Spleen (tissue), 7 donors: Measurements from ENCODE around the gene CCDC137.

Experiments used
- CTCF ChIP-seq, 11 experiments: fragments of 200-600 bp in 7 of 11; fragments of 450-650 bp in 4 of 11; sonication (generic) in 4 of 11; IDR thresholded peaks in 8 of 11; conservative IDR thresholded peaks in 3 of 11; 1 replicate in 7 of 11; 2 replicates in 4 of 11; pipeline versions ENCODE4 v1.4.0 to v1.8.0; 2016 to 2021; ENCODE audit warnings: antibody characterized with exemption in 11 of 11, inconsistent platforms in 4 of 11, mild to moderate bottlenecking in 1 of 11
- POLR2A ChIP-seq, 3 donors: fragments of 450-650 bp; IDR thresholded peaks; one replicate each; pipeline ENCODE4 v1.5.1; 2017; ENCODE audit warnings: antibody characterized with exemption in 3 of 3, mild to moderate bottlenecking in 1 of 3
- POLR2AphosphoS5 ChIP-seq, 3 donors: sonication (generic); formaldehyde crosslinking; IDR thresholded peaks; one replicate each; pipeline ENCODE4 v1.5.1; 2017; ENCODE audit warnings: antibody characterized with exemption in 3 of 3
- donor health status: DM: no; HTN: no; CAD: no; lungs with moderate emphysema.
- donor health status: DM: no; HTN: no; CAD: no.
- donor health status: DM: no; HTN: no; CAD: no.

GRCh38 chr17:81715872-81716673, 49.5 kb downstream of the CCDC137 start:
- TF ChIP-seq POLR2AphosphoS5 (IDR thresholded peaks at IDR 0.05) (no peak), POLR2A (IDR thresholded peaks at IDR 0.05) (no peak), CTCF (IDR thresholded peaks at IDR 0.05 in 8 of 11, conservative IDR thresholded peaks at IDR 0.05 in 3 of 11) (no peak)
